Endothelial cell of umbilical vein (primary cell): ENCODE measurements around the gene ASAP2.

Experiments used
- CTCF ChIP-seq, 2 donors: IDR thresholded peaks; 1 replicate in 1 of 2; 2 replicates in 1 of 2; pipeline ENCODE4 v1.5.1; 2011; ENCODE audit warnings: low read length in 2 of 2, mild to moderate bottlenecking in 2 of 2, moderate library complexity in 2 of 2, control low read depth in 1 of 2, inconsistent platforms in 1 of 2, low read depth in 1 of 2; ENCODE audit not compliant: insufficient read depth in 1 of 2; ENCODE audit errors: extremely low read depth in 1 of 2
- EZH2 ChIP-seq: IDR thresholded peaks from 2 replicates; pipeline ENCODE4 v1.6.1; 2012; ENCODE audit warnings: borderline replicate concordance, low read depth, mild to moderate bottlenecking, moderate library complexity, low read length, inconsistent platforms; ENCODE audit not compliant: severe bottlenecking
- FOS ChIP-seq: IDR thresholded peaks from 2 replicates; pipeline ENCODE4 v1.6.1; 2011; ENCODE audit warnings: mild to moderate bottlenecking, low read length, moderate library complexity, borderline replicate concordance; ENCODE audit not compliant: insufficient read depth
- POLR2A ChIP-seq: IDR thresholded peaks from 2 replicates; pipeline ENCODE4 v1.6.1; 2012; ENCODE audit warnings: low read depth, mild to moderate bottlenecking, control low read depth, low read length

GRCh38 chr2:9354318-9354717 is 147.7 kb downstream of the ASAP2 start:
- TF ChIP-seq CTCF (IDR thresholded peaks at IDR 0.05; ENCODE audit: extremely low read depth in 1 of 2, insufficient read depth in 1 of 2, low read depth in 1 of 2, low read length in 2 of 2) (no peak), POLR2A (no peak), FOS (no peak), EZH2 (no peak)
